K562 (cell line): ENCODE data around the gene AK2. TPM values are rescaled to one million over a fixed set of nuclear protein-coding genes. Genes with fewer than 3 reads are reported as not detected.
"Not testable (repeated sequence)": the region's sequence is repeated elsewhere in the genome, so short reads cannot be mapped to it uniquely, and the experiment has no call there.

Experiments
- ATAC-seq: fragments of 200-7000 bp; cut with Tn5 transposase; 3 replicates; pipeline ENCODE4 v1.9.1; 2020; ENCODE audit warnings: moderate library complexity
- BruUV-seq: library from RNA; stranded (reverse); fragments of 400-500 nt; replicated peaks from 2 replicates; lab custom pipeline; 2021; lab: Mats Ljungman, UMichigan
- CTCF ChIA-PET: fragments of 300-600 bp; formaldehyde crosslinking; extraction: SDS; loops from one replicate; lab custom pipeline; 2021; ENCODE audit warnings: low intra/inter-chr PET ratio; lab: Yijun Ruan, JAX
- POLR2A ChIA-PET: fragments of 300-600, 350-650 bp; sonication (Branson Sonifier 250); formaldehyde crosslinking; extraction: SDS; loops from one replicate; lab custom pipeline; 2021; ENCODE audit warnings: antibody characterized with exemption, inconsistent platforms; lab: Yijun Ruan, JAX
- DNase-seq, 4 experiments: peaks; one replicate each; pipeline versions ENCODE4 v3.0.0 to v3.0.0-alpha.2; 2011 to 2018; ENCODE audit warnings: low spot score in 3 of 4, mixed read lengths in 3 of 4; ENCODE audit errors: extremely low read depth in 1 of 4
- FAIRE-seq: peaks from 2 replicates; lab custom pipeline; 2011; peaks lifted over from hg19 to GRCh38; lab: Jason Lieb, UNC
- H2AFZ ChIP-seq: 2 replicates; pipeline ENCODE4 v1.6.0; 2011; ENCODE audit warnings: low read depth, low read length, control low read depth, inconsistent platforms
- H3K27ac ChIP-seq: fragments of 200-600 bp; 3 replicates; pipeline ENCODE4 v1.8.0; 2011; ENCODE audit warnings: low read depth, mild to moderate bottlenecking, control low read depth, inconsistent platforms, low read length, moderate library complexity, mixed read lengths; ENCODE audit errors: extremely low read depth
- H3K27me3 ChIP-seq, 2 experiments: fragments of 300-600 bp in 1 of 2; 2 replicates in 1 of 2; 3 replicates in 1 of 2; pipeline versions ENCODE4 v1.6.0 to v1.8.0; 2011; ENCODE audit warnings: inconsistent platforms in 2 of 2, low read length in 2 of 2, mild to moderate bottlenecking in 1 of 2, mixed read lengths in 1 of 2, moderate library complexity in 1 of 2; ENCODE audit not compliant: control insufficient read depth in 2 of 2, insufficient read depth in 2 of 2
- H3K36me3 ChIP-seq: fragments of 300-600 bp; 3 replicates; pipeline ENCODE4 v1.8.0; 2011; ENCODE audit warnings: mild to moderate bottlenecking, low read length, inconsistent platforms; ENCODE audit not compliant: control insufficient read depth, insufficient read depth
- H3K4me1 ChIP-seq, 2 experiments: fragments of 200-600 bp in 1 of 2; replicated peaks in 1 of 2; 2 replicates in 1 of 2; 3 replicates in 1 of 2; pipeline versions ENCODE4 v1.5.1 to v1.8.0; 2011; ENCODE audit warnings: inconsistent platforms in 2 of 2, low read length in 2 of 2, mild to moderate bottlenecking in 1 of 2, mixed read lengths in 1 of 2, moderate library complexity in 1 of 2; ENCODE audit not compliant: control insufficient read depth in 2 of 2, insufficient read depth in 2 of 2
- H3K4me2 ChIP-seq: 2 replicates; pipeline ENCODE4 v1.6.1; 2011; ENCODE audit warnings: low read length, control low read depth, inconsistent platforms, mixed read lengths; ENCODE audit not compliant: insufficient read depth
- H3K4me3 ChIP-seq: fragments of 200-600 bp; sonication (generic), shearing (Covaris generic); 2 replicates; pipeline ENCODE4 v1.5.1; 2016; ENCODE audit warnings: control low read depth, inconsistent platforms
- H3K79me2 ChIP-seq: fragments of 200-600 bp; 3 replicates; pipeline ENCODE4 v1.8.0; 2011; ENCODE audit warnings: low read length, inconsistent platforms; ENCODE audit not compliant: control insufficient read depth, insufficient read depth
- H3K9ac ChIP-seq, 2 experiments: 2 replicates each; pipeline versions ENCODE4 v1.6.0 to v1.6.1; 2011; ENCODE audit warnings: low read depth in 2 of 2, low read length in 2 of 2, control low read depth in 1 of 2, inconsistent platforms in 1 of 2, mild to moderate bottlenecking in 1 of 2, mixed read lengths in 1 of 2; ENCODE audit not compliant: insufficient read depth in 1 of 2
- H3K9me1 ChIP-seq: one replicate; pipeline ENCODE4 v1.6.0; 2011; ENCODE audit warnings: inconsistent platforms, mild to moderate bottlenecking, low read length, moderate library complexity; ENCODE audit not compliant: control insufficient read depth, insufficient read depth
- H3K9me3 ChIP-seq: replicated peaks from 2 replicates; pipeline ENCODE4 v1.5.1; 2011; ENCODE audit warnings: low read depth, low read length, inconsistent platforms; ENCODE audit not compliant: control insufficient read depth, insufficient read depth
- H4K20me1 ChIP-seq: replicated peaks from 2 replicates; pipeline ENCODE4 v1.6.1; 2011; ENCODE audit warnings: low read length, inconsistent platforms, mixed read lengths; ENCODE audit not compliant: control insufficient read depth, insufficient read depth
- BHLHE40 ChIP-seq: IDR thresholded peaks from 2 replicates; pipeline ENCODE4 v1.6.1; 2011; ENCODE audit warnings: low read length, improper control_type of control experiment
- KLF1 ChIP-seq: fragments of 450-650 bp; IDR thresholded peaks from 2 replicates; pipeline ENCODE4 v1.6.1; 2016; ENCODE audit warnings: missing genetic modification characterization, missing compliant biosample characterization
- SRSF7 ChIP-seq: fragments of 200-400 bp; formaldehyde crosslinking; optimal IDR thresholded peaks from 2 replicates; pipeline ENCODE3; 2017; ENCODE audit warnings: mild to moderate bottlenecking, low read depth, low read length
- WGBS: fragments of 100-300 bp; shearing (Covaris generic); methylation state at CpG from one replicate; pipeline ENCODE4 v1.1.6; 2016; ENCODE audit warnings: low coverage, mixed read lengths; ENCODE audit not compliant: insufficient coverage; ENCODE audit errors: missing lambda C conversion rate; 5-methylcytosine and 5-hydroxymethylcytosine counted together
- in situ Hi-C: fragments of 300-500 bp; cut with MboI; formaldehyde crosslinking; loops from 4 replicates; pipeline ENCODE4 v1.15.0; 2018; ENCODE audit warnings: inconsistent platforms, mixed read lengths
- intact Hi-C: fragments of 100-400 bp; cut with micrococcal nuclease; formaldehyde crosslinking; loops from 2 replicates; pipeline ENCODE4 v1.14.2; 2022
- polyA plus RNA-seq, 8 experiments: library from polyadenylated mRNA; depleted of rRNA in 4 of 8; stranded (reverse) in 5 of 8; unstranded in 3 of 8; fragments of >200 nt; fragmentation: Nextera tagmentation in 2 of 8; fragmentation: Illumina TruSeq in 1 of 8; extraction: Ambion mirVana in 2 of 8; extraction: Trizol in 1 of 8; gene quantifications; 2 replicates each; pipeline versions ENCODE4 v1.2.1 to v1.2.3, GENCODE V29; 2011 to 2014; ENCODE audit warnings: inconsistent platforms in 1 of 8, missing spikeins in 1 of 8
- total RNA-seq, 7 experiments: library from RNA; depleted of rRNA in 6 of 7; stranded (reverse); fragments of >200 nt in 6 of 7; fragmentation: Illumina TruSeq in 2 of 7; extraction: Trizol in 2 of 7; gene quantifications; 2 replicates each; pipeline versions ENCODE4 v1.2.1 to v1.2.3, GENCODE V29; 2011 to 2021; ENCODE audit warnings: low replicate concordance in 1 of 7
- TF ChIP-seq, protein P1 (sequence below): sonication (generic); formaldehyde crosslinking; IDR thresholded peaks from 2 replicates; pipeline ENCODE4 v1.8.0; 2022; ENCODE audit warnings: missing genetic modification reagents, mild to moderate bottlenecking, moderate library complexity, borderline replicate concordance
- TF ChIP-seq, protein P2 (sequence below): fragments of 450-650 bp; formaldehyde crosslinking; IDR thresholded peaks from 2 replicates; pipeline ENCODE4 v1.4.0; 2020; ENCODE audit warnings: mild to moderate bottlenecking, moderate library complexity
- TF ChIP-seq, protein P3 (sequence below): sonication (generic); formaldehyde crosslinking; IDR thresholded peaks from 2 replicates; pipeline ENCODE4 v1.8.0; 2022; ENCODE audit warnings: mild to moderate bottlenecking, missing genetic modification reagents
- TF ChIP-seq, protein P4 (sequence below): fragments of 250-450 bp; sonication (Bioruptor Pico); IDR thresholded peaks from 2 replicates; pipeline ENCODE4 v1.4.0; 2020; ENCODE audit warnings: borderline replicate concordance

The AK2 gene
- total and polyA plus RNA-seq, 9 of the 15 experiments (the other 6 are each of a cell fraction or from before 2014, with no cell fraction given): 105 to 1,050 (median 509) TPM

DNA sequence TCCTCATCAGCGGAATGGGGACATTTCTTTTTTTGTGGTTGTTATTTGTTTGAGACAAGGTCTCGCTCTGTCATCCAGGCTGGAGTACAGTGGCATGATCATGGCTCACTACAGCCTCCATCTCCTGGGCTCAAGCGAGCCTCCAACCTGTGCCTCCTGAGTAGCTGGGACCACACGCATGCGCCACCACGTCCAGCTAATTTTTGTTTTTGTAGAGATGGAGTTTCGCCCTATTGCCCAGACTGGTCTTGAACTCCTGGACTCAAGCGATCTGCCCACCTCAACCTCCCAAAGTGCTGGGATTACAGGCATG, 43.4 kb downstream of the AK2 start:
- FAIRE-seq, CTCF ChIA-PET, H4K20me1 ChIP-seq, in situ Hi-C loops, BruUV-seq, H3K9me1 ChIP-seq, H3K36me3 ChIP-seq, H3K79me2 ChIP-seq, intact Hi-C loops, H2AFZ ChIP-seq, H3K27ac ChIP-seq, DNase-seq, H3K4me3 ChIP-seq, H3K4me2 ChIP-seq, H3K9ac ChIP-seq, H3K27me3 ChIP-seq, ATAC-seq, H3K9me3 ChIP-seq: not testable (repeated sequence)
- peaks cover 15 to 22% of the 10 kb centered on the region in 2 experiments for H3K4me1 ChIP-seq
- POLR2A ChIA-PET: interaction anchor here (0.6 to 7.1 kb wide), 9 partner anchors 8 to 1679 kb away, joined by 3 to 95 read pairs (median 4); partner anchors contain the start of gene RNF19B
- WGBS: 88% methylated on average over 8 of the region's 8 CpGs

DNA sequence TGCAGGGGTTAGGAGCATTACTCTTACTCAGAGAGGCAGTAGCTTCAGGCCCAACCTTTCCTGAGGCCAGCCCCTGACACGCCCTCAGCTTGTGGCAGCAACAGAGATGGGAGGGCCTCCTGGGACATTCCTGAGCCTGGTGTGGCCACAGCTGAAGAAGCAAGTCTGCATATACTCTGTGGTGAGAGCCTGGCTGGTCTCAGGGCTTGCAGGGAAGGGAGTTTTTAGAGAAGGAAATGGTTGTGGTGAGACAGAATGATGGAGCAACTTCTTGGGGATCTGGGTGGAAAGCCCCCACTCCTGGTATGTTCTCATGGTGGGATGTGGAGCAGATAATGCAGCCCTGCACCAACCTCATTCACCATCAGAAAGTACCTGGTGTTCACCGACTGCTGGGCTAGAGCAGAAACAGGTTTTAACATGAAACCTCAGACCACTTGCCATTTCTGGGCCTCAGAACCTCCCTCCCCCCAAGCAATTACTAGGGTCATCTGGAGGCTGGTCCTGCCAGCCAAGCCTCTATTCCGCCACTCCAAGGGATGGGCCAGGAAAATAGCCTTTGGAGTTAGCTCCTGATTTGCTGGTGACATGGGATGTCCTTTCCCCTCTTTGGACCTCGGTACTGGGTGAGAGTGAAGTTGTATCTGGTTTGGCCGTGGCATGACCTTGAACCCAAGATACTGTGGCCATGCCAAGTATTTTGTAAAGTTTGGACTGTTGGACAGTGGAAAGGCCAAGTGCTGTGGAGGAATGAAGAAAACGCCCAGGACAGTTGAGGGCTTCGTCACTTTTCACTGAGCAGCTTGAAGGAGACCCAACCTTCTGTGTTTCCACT, 44.0 kb downstream of the AK2 start:
- BruUV-seq: no TSS peak
- H3K27me3 ChIP-seq: no peaks in the 10 kb centered on the region
- no peak overlapping the region for H3K27ac ChIP-seq
- no peak overlapping the region for H3K4me3 ChIP-seq
- WGBS: 46% methylated on average over 7 of the region's 7 CpGs
- peak overlapping the region in 1 of 2 experiments; percentile 57; a peak in 1 of 4 replicates for H3K9ac ChIP-seq
- no peaks in the 10 kb centered on the region for H3K9me3 ChIP-seq
- no peaks in the 10 kb centered on the region for H3K9me1 ChIP-seq
- H4K20me1 ChIP-seq: peaks cover 1% of the 10 kb centered on the region
- in situ Hi-C loops: no loop called here
- intact Hi-C loops: no loop called here
- no peak overlapping the region for H2AFZ ChIP-seq
- ATAC-seq (peak; percentile 88), FAIRE-seq (peak; percentile 60), DNase-seq (peak; percentile 63 to 77 (median 66))
- ChIA-PET CTCF (no interaction called here), POLR2A (interaction anchor here (0.6 to 7.1 kb wide), 10 partner anchors 9 to 174 kb away, joined by 3 to 95 read pairs (median 4); partner anchors contain the start of gene RNF19B)
- H3K36me3 ChIP-seq: no peaks in the 10 kb centered on the region
- no peak overlapping the region for H3K4me2 ChIP-seq
- H3K4me1 ChIP-seq: peaks cover 15 to 22% of the 10 kb centered on the region in 2 experiments
- H3K79me2 ChIP-seq: no peaks in the 10 kb centered on the region
- TF ChIP-seq BHLHE40: no peak
- no peak for TF ChIP-seq SRSF7
- TF ChIP-seq, protein P1, sequence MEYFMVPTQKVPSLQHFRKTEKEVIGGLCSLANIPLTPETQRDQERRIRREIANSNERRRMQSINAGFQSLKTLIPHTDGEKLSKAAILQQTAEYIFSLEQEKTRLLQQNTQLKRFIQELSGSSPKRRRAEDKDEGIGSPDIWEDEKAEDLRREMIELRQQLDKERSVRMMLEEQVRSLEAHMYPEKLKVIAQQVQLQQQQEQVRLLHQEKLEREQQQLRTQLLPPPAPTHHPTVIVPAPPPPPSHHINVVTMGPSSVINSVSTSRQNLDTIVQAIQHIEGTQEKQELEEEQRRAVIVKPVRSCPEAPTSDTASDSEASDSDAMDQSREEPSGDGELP (CRISPR knock-in tag): peak; percentile 65
- TF ChIP-seq, protein P2, sequence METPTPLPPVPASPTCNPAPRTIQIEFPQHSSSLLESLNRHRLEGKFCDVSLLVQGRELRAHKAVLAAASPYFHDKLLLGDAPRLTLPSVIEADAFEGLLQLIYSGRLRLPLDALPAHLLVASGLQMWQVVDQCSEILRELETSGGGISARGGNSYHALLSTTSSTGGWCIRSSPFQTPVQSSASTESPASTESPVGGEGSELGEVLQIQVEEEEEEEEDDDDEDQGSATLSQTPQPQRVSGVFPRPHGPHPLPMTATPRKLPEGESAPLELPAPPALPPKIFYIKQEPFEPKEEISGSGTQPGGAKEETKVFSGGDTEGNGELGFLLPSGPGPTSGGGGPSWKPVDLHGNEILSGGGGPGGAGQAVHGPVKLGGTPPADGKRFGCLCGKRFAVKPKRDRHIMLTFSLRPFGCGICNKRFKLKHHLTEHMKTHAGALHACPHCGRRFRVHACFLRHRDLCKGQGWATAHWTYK (CRISPR knock-in tag): no peak
- TF ChIP-seq, protein P3, sequence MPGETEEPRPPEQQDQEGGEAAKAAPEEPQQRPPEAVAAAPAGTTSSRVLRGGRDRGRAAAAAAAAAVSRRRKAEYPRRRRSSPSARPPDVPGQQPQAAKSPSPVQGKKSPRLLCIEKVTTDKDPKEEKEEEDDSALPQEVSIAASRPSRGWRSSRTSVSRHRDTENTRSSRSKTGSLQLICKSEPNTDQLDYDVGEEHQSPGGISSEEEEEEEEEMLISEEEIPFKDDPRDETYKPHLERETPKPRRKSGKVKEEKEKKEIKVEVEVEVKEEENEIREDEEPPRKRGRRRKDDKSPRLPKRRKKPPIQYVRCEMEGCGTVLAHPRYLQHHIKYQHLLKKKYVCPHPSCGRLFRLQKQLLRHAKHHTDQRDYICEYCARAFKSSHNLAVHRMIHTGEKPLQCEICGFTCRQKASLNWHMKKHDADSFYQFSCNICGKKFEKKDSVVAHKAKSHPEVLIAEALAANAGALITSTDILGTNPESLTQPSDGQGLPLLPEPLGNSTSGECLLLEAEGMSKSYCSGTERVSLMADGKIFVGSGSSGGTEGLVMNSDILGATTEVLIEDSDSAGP (CRISPR knock-in tag): no peak
- peak; percentile 70; the same call in 1 of the 2 replicates for TF ChIP-seq KLF1
- TF ChIP-seq, protein P4, sequence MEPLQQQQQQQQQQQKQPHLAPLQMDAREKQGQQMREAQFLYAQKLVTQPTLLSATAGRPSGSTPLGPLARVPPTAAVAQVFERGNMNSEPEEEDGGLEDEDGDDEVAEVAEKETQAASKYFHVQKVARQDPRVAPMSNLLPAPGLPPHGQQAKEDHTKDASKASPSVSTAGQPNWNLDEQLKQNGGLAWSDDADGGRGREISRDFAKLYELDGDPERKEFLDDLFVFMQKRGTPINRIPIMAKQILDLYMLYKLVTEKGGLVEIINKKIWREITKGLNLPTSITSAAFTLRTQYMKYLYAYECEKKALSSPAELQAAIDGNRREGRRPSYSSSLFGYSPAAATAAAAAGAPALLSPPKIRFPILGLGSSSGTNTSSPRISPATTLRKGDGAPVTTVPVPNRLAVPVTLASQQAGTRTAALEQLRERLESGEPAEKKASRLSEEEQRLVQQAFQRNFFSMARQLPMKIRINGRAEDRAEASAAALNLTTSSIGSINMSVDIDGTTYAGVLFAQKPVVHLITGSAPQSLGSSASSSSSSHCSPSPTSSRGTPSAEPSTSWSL (CRISPR knock-in tag): no peak
